LNCaP clone FGC (cell line): ENCODE results near the gene PGBD5.

Source experiments
- DNase-seq: peaks from one replicate; pipeline ENCODE4 v3.0.0-alpha.2; 2011; ENCODE audit warnings: low read depth
- H3K4me3 ChIP-seq: 2 replicates; pipeline ENCODE4 v1.5.1; 2011; ENCODE audit warnings: mild to moderate bottlenecking, low read depth, low read length, control low read depth
- TF ChIP-seq, protein P1 (sequence below): IDR thresholded peaks from 2 replicates; pipeline ENCODE4 v1.5.1; 2012; ENCODE audit warnings: mild to moderate bottlenecking; ENCODE audit not compliant: control insufficient read depth, insufficient read depth; ENCODE audit errors: extremely low read depth

PGBD5 gene

DNA sequence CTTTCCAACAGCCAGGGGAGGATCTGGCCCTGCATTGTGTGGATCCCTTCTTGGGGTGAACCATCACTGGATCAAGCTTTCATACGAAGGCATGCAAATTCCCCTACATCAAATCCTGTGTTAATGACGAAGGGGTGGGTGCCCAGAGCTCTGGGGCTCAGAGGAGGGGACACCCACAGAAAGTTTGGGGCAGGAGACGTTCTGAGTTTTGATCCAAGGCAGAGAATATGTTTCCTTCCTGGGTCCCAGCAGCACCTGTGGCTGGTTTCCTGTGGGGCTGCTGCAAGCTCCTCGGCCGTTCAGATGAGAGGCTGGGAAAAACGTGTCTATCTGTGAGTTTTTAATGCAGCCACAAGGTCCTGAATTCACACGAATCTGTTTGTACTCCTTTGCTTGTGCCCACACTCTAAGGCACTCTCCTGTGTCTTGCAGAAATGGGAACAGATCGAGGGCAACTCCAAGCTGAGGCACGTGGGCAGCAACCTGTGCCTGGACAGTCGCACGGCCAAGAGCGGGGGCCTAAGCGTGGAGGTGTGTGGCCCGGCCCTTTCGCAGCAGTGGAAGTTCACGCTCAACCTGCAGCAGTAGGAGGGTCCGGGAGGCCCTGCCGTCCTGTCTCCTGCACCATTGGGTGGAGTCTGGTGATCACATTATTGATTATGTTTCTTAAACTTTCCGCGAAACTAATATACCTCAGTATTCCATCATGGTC, 147.1 kb downstream of the PGBD5 start:
- TF ChIP-seq, protein P1, sequence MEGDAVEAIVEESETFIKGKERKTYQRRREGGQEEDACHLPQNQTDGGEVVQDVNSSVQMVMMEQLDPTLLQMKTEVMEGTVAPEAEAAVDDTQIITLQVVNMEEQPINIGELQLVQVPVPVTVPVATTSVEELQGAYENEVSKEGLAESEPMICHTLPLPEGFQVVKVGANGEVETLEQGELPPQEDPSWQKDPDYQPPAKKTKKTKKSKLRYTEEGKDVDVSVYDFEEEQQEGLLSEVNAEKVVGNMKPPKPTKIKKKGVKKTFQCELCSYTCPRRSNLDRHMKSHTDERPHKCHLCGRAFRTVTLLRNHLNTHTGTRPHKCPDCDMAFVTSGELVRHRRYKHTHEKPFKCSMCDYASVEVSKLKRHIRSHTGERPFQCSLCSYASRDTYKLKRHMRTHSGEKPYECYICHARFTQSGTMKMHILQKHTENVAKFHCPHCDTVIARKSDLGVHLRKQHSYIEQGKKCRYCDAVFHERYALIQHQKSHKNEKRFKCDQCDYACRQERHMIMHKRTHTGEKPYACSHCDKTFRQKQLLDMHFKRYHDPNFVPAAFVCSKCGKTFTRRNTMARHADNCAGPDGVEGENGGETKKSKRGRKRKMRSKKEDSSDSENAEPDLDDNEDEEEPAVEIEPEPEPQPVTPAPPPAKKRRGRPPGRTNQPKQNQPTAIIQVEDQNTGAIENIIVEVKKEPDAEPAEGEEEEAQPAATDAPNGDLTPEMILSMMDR = no peak
- no peak for DNase-seq
- no peak overlapping the region for H3K4me3 ChIP-seq

DNA sequence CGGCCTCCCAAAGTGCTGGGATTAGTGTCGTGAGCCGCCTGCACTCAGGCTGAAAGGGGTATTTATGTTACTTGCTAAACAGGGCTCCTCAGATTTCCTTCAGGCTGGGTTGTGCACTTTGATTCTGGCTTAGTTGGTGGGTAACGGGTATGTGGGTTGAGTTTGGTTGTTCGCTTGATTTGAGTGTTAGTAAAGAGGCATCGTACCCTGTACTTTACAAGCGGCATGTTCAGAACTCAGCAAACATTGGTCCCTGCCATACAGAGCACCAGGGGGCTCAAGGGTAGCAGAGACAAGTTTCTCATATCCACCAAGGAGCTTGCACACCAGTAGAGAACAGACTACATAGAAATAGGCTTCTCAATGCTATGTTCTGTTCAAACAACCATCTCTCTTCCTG, 147.8 kb downstream of the PGBD5 start:
- no peak for DNase-seq
- TF ChIP-seq, protein P1 = no peak
- H3K4me3 ChIP-seq = no peak overlapping the region

DNA sequence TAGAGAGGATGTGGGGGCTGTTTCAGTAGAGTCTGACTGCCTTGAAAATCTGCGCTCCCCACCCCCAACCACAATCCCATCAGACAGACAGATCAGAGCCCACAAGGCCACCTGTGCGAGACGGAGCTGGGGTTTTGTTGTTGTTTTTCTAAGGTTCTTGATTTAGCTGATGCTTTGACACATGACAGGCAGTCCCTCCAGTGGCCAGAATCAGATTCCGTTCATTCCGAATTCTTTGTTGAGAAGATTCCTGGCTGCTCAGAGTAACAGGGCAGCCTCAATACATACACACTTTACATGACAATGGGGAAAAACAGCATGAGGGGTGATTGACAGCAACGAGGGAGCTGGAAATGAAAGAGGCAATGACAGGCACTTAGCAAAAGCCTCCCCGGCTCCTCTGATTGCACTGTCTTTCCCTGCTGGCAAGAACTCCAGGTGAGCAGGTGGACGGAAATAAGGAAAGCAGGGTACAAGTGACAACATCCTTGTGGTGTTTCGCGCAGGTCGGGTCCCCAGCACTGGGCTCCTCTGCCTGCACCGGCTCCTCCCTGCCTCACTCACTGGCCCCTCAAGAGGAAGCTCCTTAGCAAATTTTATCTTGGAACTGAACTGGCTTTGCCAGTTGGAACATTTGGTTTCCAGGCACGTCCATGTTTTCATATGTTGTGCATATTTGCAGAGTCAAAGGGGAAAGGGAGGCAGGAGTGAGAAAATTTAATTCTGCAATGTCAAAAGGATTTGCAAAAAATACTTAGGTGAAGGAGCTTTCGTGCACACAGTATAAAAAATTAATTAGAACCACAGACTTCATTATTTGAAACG, 148.7 kb downstream of the PGBD5 start:
- DNase-seq = no peak
- TF ChIP-seq, protein P1 = no peak
- H3K4me3 ChIP-seq = no peak overlapping the region

DNA sequence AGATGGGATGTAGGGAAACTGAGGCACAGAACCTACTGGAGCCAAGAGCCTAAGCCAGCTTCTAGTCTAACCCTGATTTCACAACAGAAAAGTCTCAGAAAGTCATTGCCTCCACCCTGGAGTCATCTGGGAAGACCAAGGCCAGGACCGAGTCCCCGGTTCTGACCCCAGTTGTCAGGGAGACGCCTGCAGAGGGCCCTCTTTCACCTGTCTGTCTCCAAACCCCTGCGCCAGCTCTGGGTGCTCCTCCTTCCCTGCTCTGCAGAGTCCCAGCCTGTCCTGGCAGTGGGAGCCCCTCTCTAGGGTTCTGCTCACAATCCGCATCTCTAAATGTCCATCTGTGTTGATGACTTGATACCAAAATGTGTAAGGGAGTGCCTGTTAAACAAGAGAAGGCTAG, 149.7 kb downstream of the PGBD5 start:
- no peak for DNase-seq
- TF ChIP-seq, protein P1 = no peak
- H3K4me3 ChIP-seq = no peak overlapping the region

DNA sequence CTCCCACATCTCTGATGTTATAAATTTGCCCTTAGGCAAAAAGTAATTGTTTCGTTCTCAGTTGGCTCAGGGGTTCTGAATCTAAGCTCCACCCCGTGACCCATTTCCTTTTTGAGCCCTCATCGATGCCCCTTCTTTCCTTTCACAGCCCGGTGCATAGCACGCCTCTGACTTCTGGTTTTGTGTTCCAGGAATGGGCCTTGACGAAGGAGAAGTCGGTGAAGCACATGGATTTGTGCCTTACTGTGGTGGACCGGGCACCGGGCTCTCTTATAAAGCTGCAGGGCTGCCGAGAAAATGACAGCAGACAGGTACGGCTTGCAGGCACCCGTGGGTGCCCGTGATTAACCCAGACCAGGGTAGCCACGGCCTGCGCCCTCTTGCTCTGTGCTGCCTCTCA, 151.9 kb downstream of the PGBD5 start:
- no peak for DNase-seq
- TF ChIP-seq, protein P1 = no peak
- H3K4me3 ChIP-seq = no peak overlapping the region

DNA sequence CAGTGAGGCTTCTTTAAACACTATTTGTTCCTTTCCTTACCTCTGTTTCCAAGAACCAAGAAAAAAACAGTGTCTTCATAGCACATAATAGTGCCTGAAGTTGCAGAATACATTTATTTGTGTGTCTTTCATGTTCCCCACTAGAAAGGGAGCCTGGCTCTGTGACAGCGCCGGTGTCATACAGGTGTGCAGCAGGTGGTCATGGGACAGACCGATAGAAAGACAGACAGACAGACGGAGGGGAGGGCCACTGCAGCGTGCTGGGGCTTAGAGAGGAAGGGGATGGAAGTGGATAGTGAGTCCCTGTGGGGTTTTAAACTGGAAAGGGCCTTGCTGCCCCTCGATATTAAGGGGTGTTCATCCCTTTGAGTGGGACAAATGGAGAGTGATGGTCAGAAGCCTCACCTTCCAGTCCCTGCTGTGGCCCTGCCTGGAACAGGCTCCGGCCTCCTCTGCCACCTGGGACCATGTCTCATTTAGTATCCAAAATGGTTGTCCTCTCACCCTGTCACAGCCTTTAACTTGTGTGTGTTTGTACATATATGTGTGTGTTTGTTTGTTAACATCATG, 152.9 kb downstream of the PGBD5 start:
- no peak overlapping the region for H3K4me3 ChIP-seq
- no peak for DNase-seq
- TF ChIP-seq, protein P1 = no peak
